ENCODE results near the gene JKAMP.

JKAMP gene

GRCh38 chr14:59543873-59544272 lies 59.6 kb downstream of the JKAMP start:
- DNase-seq, result no peak

DNA sequence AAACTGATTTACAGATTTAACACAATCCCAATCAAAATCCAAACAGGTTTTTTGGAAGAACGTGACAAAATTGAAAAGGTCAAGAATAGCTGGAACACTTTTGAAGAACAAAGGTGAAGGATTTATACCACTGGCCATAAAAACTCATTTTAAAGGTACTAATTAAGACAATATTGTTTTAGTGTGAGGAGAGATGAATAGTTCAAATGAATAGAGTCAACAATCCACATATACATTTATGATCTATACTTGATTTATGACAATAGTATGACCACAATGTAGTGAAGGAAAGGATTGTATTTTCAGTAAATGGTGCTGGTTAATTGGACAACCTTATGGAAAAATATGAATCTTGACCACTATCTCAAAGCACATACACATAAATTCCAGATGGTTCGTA lies 63.0 kb downstream of the JKAMP start:
- DNase-seq, result no peak

Measured in CD4-positive, alpha-beta T cell treated with Interleukin-10 for 1 hour (primary cell).